ENCODE results near the gene PKIG. TPM values are rescaled to one million over a fixed set of nuclear protein-coding genes. Genes with fewer than 3 reads are reported as not detected.

Gene PKIG
- total and polyA plus RNA-seq, 9 of the 15 experiments (the other 6 are each of a cell fraction or from before 2014, with no cell fraction given), result 0.13 to 7.0 (median 4.7) TPM

GRCh38 chr20:44594730-44595129, 12.4 kb downstream of the PKIG start (continued):
- TF ChIP-seq, protein P1, sequence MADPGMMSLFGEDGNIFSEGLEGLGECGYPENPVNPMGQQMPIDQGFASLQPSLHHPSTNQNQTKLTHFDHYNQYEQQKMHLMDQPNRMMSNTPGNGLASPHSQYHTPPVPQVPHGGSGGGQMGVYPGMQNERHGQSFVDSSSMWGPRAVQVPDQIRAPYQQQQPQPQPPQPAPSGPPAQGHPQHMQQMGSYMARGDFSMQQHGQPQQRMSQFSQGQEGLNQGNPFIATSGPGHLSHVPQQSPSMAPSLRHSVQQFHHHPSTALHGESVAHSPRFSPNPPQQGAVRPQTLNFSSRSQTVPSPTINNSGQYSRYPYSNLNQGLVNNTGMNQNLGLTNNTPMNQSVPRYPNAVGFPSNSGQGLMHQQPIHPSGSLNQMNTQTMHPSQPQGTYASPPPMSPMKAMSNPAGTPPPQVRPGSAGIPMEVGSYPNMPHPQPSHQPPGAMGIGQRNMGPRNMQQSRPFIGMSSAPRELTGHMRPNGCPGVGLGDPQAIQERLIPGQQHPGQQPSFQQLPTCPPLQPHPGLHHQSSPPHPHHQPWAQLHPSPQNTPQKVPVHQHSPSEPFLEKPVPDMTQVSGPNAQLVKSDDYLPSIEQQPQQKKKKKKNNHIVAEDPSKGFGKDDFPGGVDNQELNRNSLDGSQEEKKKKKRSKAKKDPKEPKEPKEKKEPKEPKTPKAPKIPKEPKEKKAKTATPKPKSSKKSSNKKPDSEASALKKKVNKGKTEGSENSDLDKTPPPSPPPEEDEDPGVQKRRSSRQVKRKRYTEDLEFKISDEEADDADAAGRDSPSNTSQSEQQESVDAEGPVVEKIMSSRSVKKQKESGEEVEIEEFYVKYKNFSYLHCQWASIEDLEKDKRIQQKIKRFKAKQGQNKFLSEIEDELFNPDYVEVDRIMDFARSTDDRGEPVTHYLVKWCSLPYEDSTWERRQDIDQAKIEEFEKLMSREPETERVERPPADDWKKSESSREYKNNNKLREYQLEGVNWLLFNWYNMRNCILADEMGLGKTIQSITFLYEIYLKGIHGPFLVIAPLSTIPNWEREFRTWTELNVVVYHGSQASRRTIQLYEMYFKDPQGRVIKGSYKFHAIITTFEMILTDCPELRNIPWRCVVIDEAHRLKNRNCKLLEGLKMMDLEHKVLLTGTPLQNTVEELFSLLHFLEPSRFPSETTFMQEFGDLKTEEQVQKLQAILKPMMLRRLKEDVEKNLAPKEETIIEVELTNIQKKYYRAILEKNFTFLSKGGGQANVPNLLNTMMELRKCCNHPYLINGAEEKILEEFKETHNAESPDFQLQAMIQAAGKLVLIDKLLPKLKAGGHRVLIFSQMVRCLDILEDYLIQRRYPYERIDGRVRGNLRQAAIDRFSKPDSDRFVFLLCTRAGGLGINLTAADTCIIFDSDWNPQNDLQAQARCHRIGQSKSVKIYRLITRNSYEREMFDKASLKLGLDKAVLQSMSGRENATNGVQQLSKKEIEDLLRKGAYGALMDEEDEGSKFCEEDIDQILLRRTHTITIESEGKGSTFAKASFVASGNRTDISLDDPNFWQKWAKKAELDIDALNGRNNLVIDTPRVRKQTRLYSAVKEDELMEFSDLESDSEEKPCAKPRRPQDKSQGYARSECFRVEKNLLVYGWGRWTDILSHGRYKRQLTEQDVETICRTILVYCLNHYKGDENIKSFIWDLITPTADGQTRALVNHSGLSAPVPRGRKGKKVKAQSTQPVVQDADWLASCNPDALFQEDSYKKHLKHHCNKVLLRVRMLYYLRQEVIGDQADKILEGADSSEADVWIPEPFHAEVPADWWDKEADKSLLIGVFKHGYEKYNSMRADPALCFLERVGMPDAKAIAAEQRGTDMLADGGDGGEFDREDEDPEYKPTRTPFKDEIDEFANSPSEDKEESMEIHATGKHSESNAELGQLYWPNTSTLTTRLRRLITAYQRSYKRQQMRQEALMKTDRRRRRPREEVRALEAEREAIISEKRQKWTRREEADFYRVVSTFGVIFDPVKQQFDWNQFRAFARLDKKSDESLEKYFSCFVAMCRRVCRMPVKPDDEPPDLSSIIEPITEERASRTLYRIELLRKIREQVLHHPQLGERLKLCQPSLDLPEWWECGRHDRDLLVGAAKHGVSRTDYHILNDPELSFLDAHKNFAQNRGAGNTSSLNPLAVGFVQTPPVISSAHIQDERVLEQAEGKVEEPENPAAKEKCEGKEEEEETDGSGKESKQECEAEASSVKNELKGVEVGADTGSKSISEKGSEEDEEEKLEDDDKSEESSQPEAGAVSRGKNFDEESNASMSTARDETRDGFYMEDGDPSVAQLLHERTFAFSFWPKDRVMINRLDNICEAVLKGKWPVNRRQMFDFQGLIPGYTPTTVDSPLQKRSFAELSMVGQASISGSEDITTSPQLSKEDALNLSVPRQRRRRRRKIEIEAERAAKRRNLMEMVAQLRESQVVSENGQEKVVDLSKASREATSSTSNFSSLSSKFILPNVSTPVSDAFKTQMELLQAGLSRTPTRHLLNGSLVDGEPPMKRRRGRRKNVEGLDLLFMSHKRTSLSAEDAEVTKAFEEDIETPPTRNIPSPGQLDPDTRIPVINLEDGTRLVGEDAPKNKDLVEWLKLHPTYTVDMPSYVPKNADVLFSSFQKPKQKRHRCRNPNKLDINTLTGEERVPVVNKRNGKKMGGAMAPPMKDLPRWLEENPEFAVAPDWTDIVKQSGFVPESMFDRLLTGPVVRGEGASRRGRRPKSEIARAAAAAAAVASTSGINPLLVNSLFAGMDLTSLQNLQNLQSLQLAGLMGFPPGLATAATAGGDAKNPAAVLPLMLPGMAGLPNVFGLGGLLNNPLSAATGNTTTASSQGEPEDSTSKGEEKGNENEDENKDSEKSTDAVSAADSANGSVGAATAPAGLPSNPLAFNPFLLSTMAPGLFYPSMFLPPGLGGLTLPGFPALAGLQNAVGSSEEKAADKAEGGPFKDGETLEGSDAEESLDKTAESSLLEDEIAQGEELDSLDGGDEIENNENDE (IDR thresholded peaks at IDR 0.05; ENCODE audit: low read depth, low read length), result no peak
- no peak for TF ChIP-seq EWSR1 (IDR thresholded peaks at IDR 0.05; ENCODE audit: borderline replicate concordance, low read depth, partially characterized antibody)
- TF ChIP-seq ELF1 (tag; IDR thresholded peaks at IDR 0.05), result no peak
- TF ChIP-seq ZNF324 (CRISPR knock-in tag; IDR thresholded peaks at IDR 0.05), result no peak
- TF ChIP-seq KLF13 (tag; IDR thresholded peaks at IDR 0.05; ENCODE audit: borderline replicate concordance, low read depth), result no peak
- TF ChIP-seq FUS (optimal IDR thresholded peaks at IDR 0.05; ENCODE audit: low read depth, low read length), result no peak
- TF ChIP-seq ZNF511 (CRISPR knock-in tag; IDR thresholded peaks at IDR 0.05), result no peak
- TF ChIP-seq, protein P2, sequence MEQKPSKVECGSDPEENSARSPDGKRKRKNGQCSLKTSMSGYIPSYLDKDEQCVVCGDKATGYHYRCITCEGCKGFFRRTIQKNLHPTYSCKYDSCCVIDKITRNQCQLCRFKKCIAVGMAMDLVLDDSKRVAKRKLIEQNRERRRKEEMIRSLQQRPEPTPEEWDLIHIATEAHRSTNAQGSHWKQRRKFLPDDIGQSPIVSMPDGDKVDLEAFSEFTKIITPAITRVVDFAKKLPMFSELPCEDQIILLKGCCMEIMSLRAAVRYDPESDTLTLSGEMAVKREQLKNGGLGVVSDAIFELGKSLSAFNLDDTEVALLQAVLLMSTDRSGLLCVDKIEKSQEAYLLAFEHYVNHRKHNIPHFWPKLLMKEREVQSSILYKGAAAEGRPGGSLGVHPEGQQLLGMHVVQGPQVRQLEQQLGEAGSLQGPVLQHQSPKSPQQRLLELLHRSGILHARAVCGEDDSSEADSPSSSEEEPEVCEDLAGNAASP (IDR thresholded peaks at IDR 0.05), result no peak
- TF ChIP-seq FOSL1 (tag; conservative IDR thresholded peaks at IDR 0.05), result peak; percentile 87
- TF ChIP-seq, protein P3, sequence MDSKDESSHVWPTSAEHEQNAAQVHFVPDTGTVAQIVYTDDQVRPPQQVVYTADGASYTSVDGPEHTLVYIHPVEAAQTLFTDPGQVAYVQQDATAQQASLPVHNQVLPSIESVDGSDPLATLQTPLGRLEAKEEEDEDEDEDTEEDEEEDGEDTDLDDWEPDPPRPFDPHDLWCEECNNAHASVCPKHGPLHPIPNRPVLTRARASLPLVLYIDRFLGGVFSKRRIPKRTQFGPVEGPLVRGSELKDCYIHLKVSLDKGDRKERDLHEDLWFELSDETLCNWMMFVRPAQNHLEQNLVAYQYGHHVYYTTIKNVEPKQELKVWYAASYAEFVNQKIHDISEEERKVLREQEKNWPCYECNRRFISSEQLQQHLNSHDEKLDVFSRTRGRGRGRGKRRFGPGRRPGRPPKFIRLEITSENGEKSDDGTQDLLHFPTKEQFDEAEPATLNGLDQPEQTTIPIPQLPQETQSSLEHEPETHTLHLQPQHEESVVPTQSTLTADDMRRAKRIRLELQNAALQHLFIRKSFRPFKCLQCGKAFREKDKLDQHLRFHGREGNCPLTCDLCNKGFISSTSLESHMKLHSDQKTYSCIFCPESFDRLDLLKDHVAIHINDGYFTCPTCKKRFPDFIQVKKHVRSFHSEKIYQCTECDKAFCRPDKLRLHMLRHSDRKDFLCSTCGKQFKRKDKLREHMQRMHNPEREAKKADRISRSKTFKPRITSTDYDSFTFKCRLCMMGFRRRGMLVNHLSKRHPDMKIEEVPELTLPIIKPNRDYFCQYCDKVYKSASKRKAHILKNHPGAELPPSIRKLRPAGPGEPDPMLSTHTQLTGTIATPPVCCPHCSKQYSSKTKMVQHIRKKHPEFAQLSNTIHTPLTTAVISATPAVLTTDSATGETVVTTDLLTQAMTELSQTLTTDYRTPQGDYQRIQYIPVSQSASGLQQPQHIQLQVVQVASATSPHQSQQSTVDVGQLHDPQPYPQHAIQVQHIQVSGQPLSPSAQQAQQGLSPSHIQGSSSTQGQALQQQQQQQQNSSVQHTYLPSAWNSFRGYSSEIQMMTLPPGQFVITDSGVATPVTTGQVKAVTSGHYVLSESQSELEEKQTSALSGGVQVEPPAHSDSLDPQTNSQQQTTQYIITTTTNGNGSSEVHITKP (IDR thresholded peaks at IDR 0.05; ENCODE audit: partially characterized antibody), result no peak
- TF ChIP-seq NR3C1 (CRISPR knock-in tag; IDR thresholded peaks at IDR 0.05), result no peak

Data from K562 (cell line).